Fibroblast of the aortic adventitia (primary cell): ENCODE data around the gene PTPN14. TPM values are rescaled to one million over a fixed set of nuclear protein-coding genes. Genes with fewer than 3 reads are reported as not detected.
"Not testable (repeated sequence)": the region's sequence is repeated elsewhere in the genome, so short reads cannot be mapped to it uniquely, and the experiment has no call there.

Experiments used
- DNase-seq: peaks from one replicate; pipeline ENCODE4 v3.0.0-alpha.2; 2010; ENCODE audit warnings: low read depth
- H3K4me3 ChIP-seq: 2 replicates; pipeline ENCODE4 v1.5.1; 2011; ENCODE audit warnings: low read depth, mild to moderate bottlenecking, control low read depth, low read length, moderate library complexity
- total RNA-seq: library from RNA; depleted of rRNA; stranded (reverse); fragments of >200 nt; gene quantifications from 2 replicates; pipeline ENCODE4 v1.2.3, GENCODE V29; 2012; ENCODE audit warnings: low replicate concordance
- TF ChIP-seq, protein P1 (sequence below): IDR thresholded peaks from 2 replicates; pipeline ENCODE4 v1.5.1; 2011; ENCODE audit warnings: mild to moderate bottlenecking, low read length, control low read depth, inconsistent platforms; ENCODE audit not compliant: insufficient read depth

PTPN14 gene
- total RNA-seq, 1 donor: 46.6 TPM

DNA sequence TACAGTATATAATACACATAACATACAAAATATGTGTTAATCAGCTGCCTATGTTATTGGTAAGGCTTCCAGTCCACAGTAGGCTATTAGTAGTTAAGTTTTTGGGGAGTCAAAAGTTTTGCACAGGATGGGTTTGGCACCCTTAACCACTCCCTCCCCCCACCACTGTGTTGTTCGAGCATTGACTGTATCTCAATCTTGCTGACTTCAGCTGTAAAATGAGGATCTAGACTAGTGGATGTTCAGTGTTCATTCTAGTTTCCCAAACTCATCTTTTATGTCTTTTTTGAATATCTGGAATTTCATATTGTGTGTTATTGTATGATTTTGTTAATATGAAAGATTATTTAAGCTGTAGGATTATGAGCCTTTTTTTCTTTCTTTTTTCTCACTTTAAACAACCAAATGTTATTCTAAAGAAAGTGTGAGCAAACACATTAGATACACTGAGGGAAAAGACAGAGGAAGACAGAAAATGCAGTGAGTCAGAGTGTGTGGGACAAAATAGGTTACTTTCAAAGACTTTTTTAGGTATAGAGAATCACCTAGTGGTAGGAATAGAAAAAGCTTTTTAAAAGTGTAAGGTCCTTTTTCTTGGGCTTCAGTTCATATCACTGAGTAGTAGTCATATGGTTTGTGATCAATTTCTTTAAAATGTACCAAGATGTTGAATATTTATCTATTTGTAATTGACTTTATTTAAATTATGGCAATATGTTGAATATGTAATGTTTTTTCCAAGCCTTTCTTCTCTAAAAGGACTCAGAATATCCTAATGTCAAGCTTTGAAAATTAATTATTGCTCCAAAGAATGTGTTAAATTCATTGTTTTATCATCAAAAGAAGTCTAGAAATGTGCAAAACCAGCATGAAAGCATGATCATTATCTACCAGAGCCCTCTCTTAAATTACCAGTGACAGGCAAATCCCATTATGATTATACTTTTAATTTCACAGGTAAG, 33.7 kb upstream of the PTPN14 start:
- no peak overlapping the region for H3K4me3 ChIP-seq
- DNase-seq: peak; percentile 77
- TF ChIP-seq, protein P1, sequence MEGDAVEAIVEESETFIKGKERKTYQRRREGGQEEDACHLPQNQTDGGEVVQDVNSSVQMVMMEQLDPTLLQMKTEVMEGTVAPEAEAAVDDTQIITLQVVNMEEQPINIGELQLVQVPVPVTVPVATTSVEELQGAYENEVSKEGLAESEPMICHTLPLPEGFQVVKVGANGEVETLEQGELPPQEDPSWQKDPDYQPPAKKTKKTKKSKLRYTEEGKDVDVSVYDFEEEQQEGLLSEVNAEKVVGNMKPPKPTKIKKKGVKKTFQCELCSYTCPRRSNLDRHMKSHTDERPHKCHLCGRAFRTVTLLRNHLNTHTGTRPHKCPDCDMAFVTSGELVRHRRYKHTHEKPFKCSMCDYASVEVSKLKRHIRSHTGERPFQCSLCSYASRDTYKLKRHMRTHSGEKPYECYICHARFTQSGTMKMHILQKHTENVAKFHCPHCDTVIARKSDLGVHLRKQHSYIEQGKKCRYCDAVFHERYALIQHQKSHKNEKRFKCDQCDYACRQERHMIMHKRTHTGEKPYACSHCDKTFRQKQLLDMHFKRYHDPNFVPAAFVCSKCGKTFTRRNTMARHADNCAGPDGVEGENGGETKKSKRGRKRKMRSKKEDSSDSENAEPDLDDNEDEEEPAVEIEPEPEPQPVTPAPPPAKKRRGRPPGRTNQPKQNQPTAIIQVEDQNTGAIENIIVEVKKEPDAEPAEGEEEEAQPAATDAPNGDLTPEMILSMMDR: peak; percentile 79

DNA sequence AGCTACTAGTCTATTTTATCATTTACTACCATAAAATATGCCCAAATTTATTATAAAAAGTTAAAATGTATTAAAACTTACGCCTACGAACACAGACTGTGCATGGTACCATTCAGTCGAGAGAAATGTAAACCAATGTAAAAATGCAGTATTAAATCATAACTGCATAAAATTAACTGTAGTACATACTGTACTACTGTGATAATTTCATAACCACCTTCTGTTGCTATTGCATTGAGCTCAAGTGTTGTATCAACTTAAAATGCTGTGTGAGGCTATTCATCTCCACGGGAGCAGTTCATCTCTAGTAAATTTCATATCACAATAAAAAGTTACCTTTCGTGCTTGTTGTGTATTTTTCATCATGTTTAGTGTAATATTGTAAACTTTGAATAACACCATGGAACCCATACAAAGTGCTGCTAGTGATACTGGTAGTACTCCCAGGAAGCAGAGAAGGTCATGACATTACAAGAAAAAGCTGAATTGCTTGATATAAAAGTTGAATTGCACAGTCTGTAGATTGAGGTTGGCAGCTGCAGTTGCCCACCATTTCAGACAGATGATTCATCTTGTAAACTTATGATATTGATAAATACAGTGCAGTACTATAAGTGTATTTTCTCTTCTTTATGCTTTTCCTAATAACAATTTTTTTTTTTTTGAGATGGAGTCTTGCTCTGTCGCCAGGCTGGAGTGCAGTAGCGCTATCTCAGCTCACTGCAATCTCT, 32.6 kb upstream of the PTPN14 start:
- no peak for DNase-seq
- TF ChIP-seq, protein P1: no peak

DNA sequence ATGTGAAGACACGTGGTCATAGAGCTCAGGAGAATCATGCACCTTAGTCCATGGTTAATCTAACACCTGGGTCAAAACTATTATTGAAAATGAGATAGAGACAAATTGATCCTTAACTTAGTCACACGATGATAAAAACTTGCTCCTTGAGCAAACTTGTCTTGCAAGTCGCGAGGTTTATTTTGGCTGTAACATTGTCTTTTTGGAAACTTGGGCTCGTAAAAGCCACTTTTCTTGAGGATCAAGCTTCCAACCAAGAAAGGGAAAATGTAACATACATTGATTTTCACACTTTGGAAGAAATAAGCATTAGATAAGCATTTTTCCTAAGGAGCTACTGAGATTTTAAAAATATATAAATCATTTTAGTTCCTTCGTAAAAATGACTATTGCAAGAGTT, 31.7 kb upstream of the PTPN14 start:
- no peak for DNase-seq
- TF ChIP-seq, protein P1: no peak
- no peak overlapping the region for H3K4me3 ChIP-seq

More for the DNA sequence above, 32.6 kb upstream of the PTPN14 start:
- no peak overlapping the region for H3K4me3 ChIP-seq

DNA sequence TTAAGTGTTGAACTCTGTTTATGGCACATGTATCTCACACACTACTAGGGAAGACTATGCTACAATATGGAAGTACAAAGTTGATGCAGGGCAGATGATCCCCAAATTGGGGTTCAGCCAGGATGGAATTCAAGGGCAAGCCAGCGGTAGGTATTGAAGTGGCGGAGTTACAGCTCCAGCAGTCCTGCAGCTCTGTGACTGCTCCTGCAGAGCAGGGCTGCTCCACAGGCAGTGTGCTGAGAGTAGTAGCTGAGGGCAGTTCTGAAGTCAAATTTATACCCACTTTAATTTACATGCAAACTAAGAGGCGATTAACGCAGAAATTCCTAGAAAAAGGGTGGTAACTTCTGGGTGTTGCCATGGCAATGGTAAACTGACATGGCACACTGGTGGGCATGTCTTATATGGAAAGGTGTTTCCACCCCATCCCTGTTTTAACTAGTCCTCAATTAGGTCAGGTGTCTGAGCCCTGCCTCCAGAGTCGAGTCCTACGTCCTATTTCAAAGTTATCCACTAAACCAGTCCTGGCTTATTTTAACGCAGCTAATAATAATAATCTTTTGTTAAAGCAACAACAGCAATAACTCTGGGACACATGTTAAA, 31.0 kb upstream of the PTPN14 start:
- no peak for DNase-seq
- TF ChIP-seq, protein P1: no peak
- H3K4me3 ChIP-seq: no peak overlapping the region

DNA sequence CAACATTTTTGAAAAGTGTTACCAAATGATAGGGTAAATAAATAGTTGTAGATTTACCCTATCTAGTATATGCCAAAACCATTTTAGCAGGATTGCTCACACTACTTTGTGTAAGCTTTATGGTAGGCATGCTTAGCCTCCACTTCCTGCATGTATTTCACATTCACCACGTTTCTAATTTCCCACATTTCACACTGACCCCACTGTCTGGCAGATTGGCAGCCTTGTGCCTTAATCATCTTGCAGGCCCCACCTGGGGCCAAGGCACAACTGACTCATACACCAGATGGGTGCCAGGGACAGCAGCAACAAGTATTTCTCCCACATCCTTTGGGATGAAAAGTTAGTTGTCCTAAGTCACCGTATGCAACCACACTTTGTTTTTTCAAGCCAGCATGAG, 30.4 kb upstream of the PTPN14 start:
- peak; percentile 70 for DNase-seq
- no peak overlapping the region for H3K4me3 ChIP-seq
- TF ChIP-seq, protein P1: no peak

DNA sequence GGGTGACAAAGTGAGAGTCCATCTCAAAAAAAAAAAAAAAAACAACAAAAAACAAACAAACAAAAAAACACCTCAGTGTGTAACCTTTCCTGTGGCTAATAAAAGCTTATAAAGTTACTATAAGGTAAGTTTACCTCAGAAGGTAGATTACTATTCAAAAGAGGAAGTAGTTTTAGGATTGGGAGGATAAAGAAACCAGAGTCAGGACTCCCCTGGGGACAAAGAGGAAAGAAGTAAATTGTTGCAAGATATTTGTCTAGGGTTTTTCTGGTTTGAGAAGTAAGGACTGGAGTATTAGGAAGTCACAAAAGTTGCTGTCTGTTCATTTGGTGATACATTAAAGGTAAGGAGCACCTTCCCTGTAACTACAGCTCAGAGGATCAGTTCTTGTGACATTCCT, 27.8 kb upstream of the PTPN14 start:
- TF ChIP-seq, protein P1: no peak
- no peak for DNase-seq
- H3K4me3 ChIP-seq: no peak overlapping the region

DNA sequence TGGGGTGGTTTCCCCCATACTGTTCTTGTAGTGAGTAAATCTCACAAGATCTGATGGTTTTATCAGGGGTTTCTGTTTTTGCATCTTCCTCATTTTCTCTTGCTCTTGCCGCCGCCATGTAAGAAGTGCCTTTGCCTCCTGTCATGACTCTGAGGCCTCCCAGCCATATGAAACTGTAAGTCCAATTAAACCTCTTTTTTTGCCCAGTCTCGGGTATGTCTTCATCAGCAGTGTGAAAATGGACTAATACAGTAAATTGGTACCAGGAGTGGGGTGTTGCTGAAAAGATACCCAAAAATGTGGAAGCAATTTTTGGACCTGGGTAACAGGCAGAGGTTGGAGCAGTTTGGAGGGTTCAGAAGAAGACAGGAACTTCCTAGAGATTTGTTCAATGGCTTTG, 24.7 kb upstream of the PTPN14 start:
- not testable (repeated sequence) for DNase-seq, H3K4me3 ChIP-seq
